Measurements from ENCODE around the gene UQCR10.
"Not testable (repeated sequence)": the region's sequence is repeated elsewhere in the genome, so short reads cannot be mapped to it uniquely, and the experiment has no call there.

The UQCR10 gene

GRCh38 chr22:29737251-29738117 is 29.7 kb upstream of the UQCR10 start:
- DNase-seq (ENCODE audit: low read depth, low spot score): no peak

GRCh38 chr22:29738118-29738815 is 28.9 kb upstream of the UQCR10 start:
- no peak for DNase-seq (ENCODE audit: low read depth, low spot score)

GRCh38 chr22:29739346-29739875 is 27.8 kb upstream of the UQCR10 start:
- DNase-seq (ENCODE audit: low read depth, low spot score): no peak

- no peak for DNase-seq (ENCODE audit: low read depth, low spot score)
Observed at GRCh38 chr22:29740216-29740615, 27.0 kb upstream of the UQCR10 start.

GRCh38 chr22:29741926-29742325 is 25.2 kb upstream of the UQCR10 start:
- no peak for DNase-seq (ENCODE audit: low read depth, low spot score)

- no peak for DNase-seq (ENCODE audit: low read depth, low spot score)
Observed at GRCh38 chr22:29742326-29742725, 24.8 kb upstream of the UQCR10 start.

GRCh38 chr22:29744902-29745301 is 22.3 kb upstream of the UQCR10 start:
- DNase-seq (ENCODE audit: low read depth, low spot score): no peak

GRCh38 chr22:29747832-29748231 is 19.3 kb upstream of the UQCR10 start:
- no peak for DNase-seq (ENCODE audit: low read depth, low spot score)

- DNase-seq (ENCODE audit: low read depth, low spot score): no peak
Observed at GRCh38 chr22:29748248-29748893, 18.8 kb upstream of the UQCR10 start.

GRCh38 chr22:29750029-29750428 is 17.1 kb upstream of the UQCR10 start:
- no peak for DNase-seq (ENCODE audit: low read depth, low spot score)

GRCh38 chr22:29750559-29751538 is 16.3 kb upstream of the UQCR10 start:
- DNase-seq (ENCODE audit: low read depth, low spot score): no peak

- no peak for DNase-seq (ENCODE audit: low read depth, low spot score)
Observed at GRCh38 chr22:29751669-29752068, 15.5 kb upstream of the UQCR10 start.

GRCh38 chr22:29753808-29754657 is 13.1 kb upstream of the UQCR10 start:
- DNase-seq (ENCODE audit: low read depth, low spot score): no peak

- DNase-seq (ENCODE audit: low read depth, low spot score): not testable (repeated sequence)
Observed at GRCh38 chr22:29754658-29755395, 12.3 kb upstream of the UQCR10 start.

- DNase-seq (ENCODE audit: low read depth, low spot score): no peak
Observed at GRCh38 chr22:29755889-29756288, 11.3 kb upstream of the UQCR10 start.

- no peak for DNase-seq (ENCODE audit: low read depth, low spot score)
Observed at GRCh38 chr22:29756341-29756740, 10.8 kb upstream of the UQCR10 start.

GRCh38 chr22:29757096-29757495 is 10.1 kb upstream of the UQCR10 start:
- DNase-seq (ENCODE audit: low read depth, low spot score): no peak

- DNase-seq (ENCODE audit: low read depth, low spot score): no peak
Observed at GRCh38 chr22:29758068-29758622, 9.0 kb upstream of the UQCR10 start.

GRCh38 chr22:29758959-29759358 is 8.2 kb upstream of the UQCR10 start:
- no peak for DNase-seq (ENCODE audit: low read depth, low spot score)

Data from iPS DF 19.7 (cell line).